ENCODE data around the gene SLC12A1. TPM values are rescaled to one million over a fixed set of nuclear protein-coding genes. Genes with fewer than 3 reads are reported as not detected.

The SLC12A1 gene
- 0.03 TPM for polyA plus RNA-seq (2013, experiment 1 of 2)
- under 0.01 TPM for polyA plus RNA-seq (2013, experiment 2 of 2)

GRCh38 chr15:48205981-48206380 lies at the start of gene SLC12A1:
TSS of gene SLC12A1 (plus strand) at chr15:48206302. CDS start at chr15:48207720, 1,418 bp downstream.
- no peak within 1 kb of the TSS for H3K14ac ChIP-seq (ENCODE audit: low read length)
- no CpG with 5 or more reads among the region's 1 CpG for WGBS, 2 donors (ENCODE audit: extremely low coverage in 2 of 2, insufficient read length in 2 of 2, insufficient replicate concordance in 1 of 2)
- no peaks in the 10 kb centered on the region for H3K79me1 ChIP-seq (ENCODE audit: low read depth, low read length)
- no peak within 1 kb of the TSS for H2BK120ac ChIP-seq (ENCODE audit: low read depth, low read length)
- H3K9me3 ChIP-seq (replicated peaks in 1 of 2; ENCODE audit: control insufficient read depth in 2 of 2, insufficient read depth in 1 of 2, low read depth in 1 of 2, low read length in 2 of 2) = no peaks in the 10 kb centered on the region
- H3K18ac ChIP-seq (ENCODE audit: low read length) = no peak within 1 kb of the TSS
- no peak within 1 kb of the TSS for H4K8ac ChIP-seq (ENCODE audit: low read depth, low read length)
- H2BK5ac ChIP-seq (ENCODE audit: low read length) = no peak within 1 kb of the TSS
- no peak within 1 kb of the TSS for H2AFZ ChIP-seq (ENCODE audit: low read length)
- H4K91ac ChIP-seq (ENCODE audit: low read depth, low read length, poor library complexity) = no peak within 1 kb of the TSS
- peaks cover 0 to 2% of the 10 kb centered on the region in 2 donors for H3K4me1 ChIP-seq (ENCODE audit: control insufficient read depth in 2 of 2, insufficient read depth in 1 of 2, low read depth in 1 of 2, low read length in 2 of 2)
- no peak within 1 kb of the TSS for H3K4ac ChIP-seq (ENCODE audit: low read length)
- no peak within 1 kb of the TSS for H3K23ac ChIP-seq (ENCODE audit: low read depth, low read length, poor library complexity)
- H3K4me2 ChIP-seq (ENCODE audit: insufficient read depth, low read length, poor library complexity, severe bottlenecking) = no peak within 1 kb of the TSS
- H3K4me3 ChIP-seq (ENCODE audit: low read length in 2 of 2) = no peak within 1 kb of the TSS
- H2BK15ac ChIP-seq (ENCODE audit: low read length) = no peak within 1 kb of the TSS
- H2AK5ac ChIP-seq (ENCODE audit: low read depth, low read length) = no peak within 1 kb of the TSS
- DNase-seq (ENCODE audit: low spot score) = no peak
- no peak within 1 kb of the TSS for H3K9ac ChIP-seq (ENCODE audit: low read depth, low read length, poor library complexity)
- H3K27ac ChIP-seq (replicated peaks; ENCODE audit: low read length) = no peak within 1 kb of the TSS
- no peak within 1 kb of the TSS for H2BK12ac ChIP-seq (ENCODE audit: low read length)
- H3K27me3 ChIP-seq (ENCODE audit: control insufficient read depth in 3 of 3, insufficient read depth in 3 of 3, low read depth in 1 of 3, low read length in 3 of 3) = no peaks in the 10 kb centered on the region
- no peaks in the 10 kb centered on the region for H3K36me3 ChIP-seq (replicated peaks in 1 of 2; ENCODE audit: control insufficient read depth in 2 of 2, insufficient read depth in 2 of 2, low read length in 2 of 2)

DNA sequence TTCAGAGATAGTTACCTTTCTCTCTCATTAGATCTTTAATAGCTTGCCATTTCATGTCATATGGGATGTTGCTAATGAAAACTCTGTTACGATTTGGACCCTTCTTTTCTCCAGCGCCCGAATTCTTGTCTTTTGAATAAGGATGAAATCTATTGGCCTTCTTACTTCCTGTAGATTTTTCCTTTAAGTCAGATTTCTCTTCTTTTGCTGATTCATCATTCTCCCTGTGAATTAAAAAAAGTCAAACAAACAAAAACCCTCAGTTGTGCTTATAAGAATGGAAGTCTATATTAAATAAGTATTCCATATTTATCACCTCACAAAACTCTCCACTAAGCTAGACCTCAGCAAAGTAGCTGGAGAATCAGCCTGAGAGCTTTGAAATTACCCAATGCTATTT lies 37.5 kb upstream of the SLC12A1 start:
- no peak for DNase-seq (ENCODE audit: low spot score)
- H3K27me3 ChIP-seq (ENCODE audit: control insufficient read depth in 3 of 3, insufficient read depth in 3 of 3, low read depth in 1 of 3, low read length in 3 of 3) = no peaks in the 10 kb centered on the region
- no peaks in the 10 kb centered on the region for H3K79me1 ChIP-seq (ENCODE audit: low read depth, low read length)
- no peak overlapping the region for H4K91ac ChIP-seq (ENCODE audit: low read depth, low read length, poor library complexity)
- no peak overlapping the region for H3K4ac ChIP-seq (ENCODE audit: low read length)
- H2AFZ ChIP-seq (ENCODE audit: low read length) = no peak overlapping the region
- no peak overlapping the region for H3K4me2 ChIP-seq (ENCODE audit: insufficient read depth, low read length, poor library complexity, severe bottlenecking)
- H4K8ac ChIP-seq (ENCODE audit: low read depth, low read length) = no peak overlapping the region
- no peak overlapping the region for H2BK15ac ChIP-seq (ENCODE audit: low read length)
- H3K27ac ChIP-seq (replicated peaks; ENCODE audit: low read length) = no peak overlapping the region
- H3K4me3 ChIP-seq (ENCODE audit: low read length in 2 of 2) = no peak overlapping the region
- H2BK5ac ChIP-seq (ENCODE audit: low read length) = no peak overlapping the region
- H3K14ac ChIP-seq (ENCODE audit: low read length) = no peak overlapping the region
- no peak overlapping the region for H3K23ac ChIP-seq (ENCODE audit: low read depth, low read length, poor library complexity)
- no CpG with 5 or more reads among the region's 3 CpGs for whole genome bisulfite sequencing, 2 donors (ENCODE audit: extremely low coverage in 2 of 2, insufficient read length in 2 of 2, insufficient replicate concordance in 1 of 2)
- H3K4me1 ChIP-seq (ENCODE audit: control insufficient read depth in 2 of 2, insufficient read depth in 1 of 2, low read depth in 1 of 2, low read length in 2 of 2) = peaks cover 0 to 1% of the 10 kb centered on the region in 2 donors
- H3K9me3 ChIP-seq (replicated peaks in 1 of 2; ENCODE audit: control insufficient read depth in 2 of 2, insufficient read depth in 1 of 2, low read depth in 1 of 2, low read length in 2 of 2) = peaks cover 0 to 16% of the 10 kb centered on the region in 2 donors
- H2BK12ac ChIP-seq (ENCODE audit: low read length) = no peak overlapping the region
- peaks cover 0 to 57% of the 10 kb centered on the region in 2 donors for H3K36me3 ChIP-seq (replicated peaks in 1 of 2; ENCODE audit: control insufficient read depth in 2 of 2, insufficient read depth in 2 of 2, low read length in 2 of 2)
- H2BK120ac ChIP-seq (ENCODE audit: low read depth, low read length) = no peak overlapping the region
- H3K9ac ChIP-seq (ENCODE audit: low read depth, low read length, poor library complexity) = no peak overlapping the region
- H2AK5ac ChIP-seq (ENCODE audit: low read depth, low read length) = no peak overlapping the region
- H3K18ac ChIP-seq (ENCODE audit: low read length) = no peak overlapping the region

DNA sequence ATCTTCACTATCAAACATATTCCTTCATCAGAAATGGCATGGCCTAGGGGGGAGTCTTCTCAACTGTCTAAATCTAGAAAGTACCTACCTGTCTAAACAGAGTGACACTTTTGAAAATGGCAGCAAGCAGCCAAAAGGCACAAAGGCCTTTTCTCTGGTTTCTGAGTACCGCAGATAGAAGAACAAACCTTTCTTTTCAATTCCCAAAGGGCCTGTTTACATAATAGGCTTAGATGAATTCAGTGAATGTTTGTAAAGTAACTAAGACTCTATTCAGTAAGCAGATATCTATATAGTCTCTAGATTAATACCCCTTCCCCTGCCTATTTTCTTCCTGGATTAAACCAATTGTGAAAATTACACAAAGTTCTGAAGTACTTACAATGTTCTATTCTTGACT lies 35.1 kb upstream of the SLC12A1 start:
- no peak overlapping the region for H3K4me2 ChIP-seq (ENCODE audit: insufficient read depth, low read length, poor library complexity, severe bottlenecking)
- no peak overlapping the region for H2AK5ac ChIP-seq (ENCODE audit: low read depth, low read length)
- H3K23ac ChIP-seq (ENCODE audit: low read depth, low read length, poor library complexity) = no peak overlapping the region
- H3K4me1 ChIP-seq (ENCODE audit: control insufficient read depth in 2 of 2, insufficient read depth in 1 of 2, low read depth in 1 of 2, low read length in 2 of 2) = peaks cover 0 to 1% of the 10 kb centered on the region in 2 donors
- H3K9ac ChIP-seq (ENCODE audit: low read depth, low read length, poor library complexity) = no peak overlapping the region
- no CpG with 5 or more reads among the region's 1 CpG for WGBS, 2 donors (ENCODE audit: extremely low coverage in 2 of 2, insufficient read length in 2 of 2, insufficient replicate concordance in 1 of 2)
- H3K4me3 ChIP-seq (ENCODE audit: low read length in 2 of 2) = no peak overlapping the region
- H3K36me3 ChIP-seq (replicated peaks in 1 of 2; ENCODE audit: control insufficient read depth in 2 of 2, insufficient read depth in 2 of 2, low read length in 2 of 2) = peaks cover 1 to 50% of the 10 kb centered on the region in 2 donors
- no peak overlapping the region for H2BK5ac ChIP-seq (ENCODE audit: low read length)
- no peak overlapping the region for H2AFZ ChIP-seq (ENCODE audit: low read length)
- DNase-seq (ENCODE audit: low spot score) = no peak
- no peak overlapping the region for H3K27ac ChIP-seq (replicated peaks; ENCODE audit: low read length)
- H3K27me3 ChIP-seq (ENCODE audit: control insufficient read depth in 3 of 3, insufficient read depth in 3 of 3, low read depth in 1 of 3, low read length in 3 of 3) = no peaks in the 10 kb centered on the region
- no peak overlapping the region for H2BK15ac ChIP-seq (ENCODE audit: low read length)
- H2BK12ac ChIP-seq (ENCODE audit: low read length) = no peak overlapping the region
- no peak overlapping the region for H4K8ac ChIP-seq (ENCODE audit: low read depth, low read length)
- H3K18ac ChIP-seq (ENCODE audit: low read length) = no peak overlapping the region
- no peak overlapping the region for H3K14ac ChIP-seq (ENCODE audit: low read length)
- no peak overlapping the region for H2BK120ac ChIP-seq (ENCODE audit: low read depth, low read length)
- no peak overlapping the region for H3K4ac ChIP-seq (ENCODE audit: low read length)
- no peak overlapping the region for H4K91ac ChIP-seq (ENCODE audit: low read depth, low read length, poor library complexity)
- no peaks in the 10 kb centered on the region for H3K79me1 ChIP-seq (ENCODE audit: low read depth, low read length)
- peaks cover 0 to 28% of the 10 kb centered on the region in 2 donors for H3K9me3 ChIP-seq (replicated peaks in 1 of 2; ENCODE audit: control insufficient read depth in 2 of 2, insufficient read depth in 1 of 2, low read depth in 1 of 2, low read length in 2 of 2)

- no peak overlapping the region for H3K18ac ChIP-seq (ENCODE audit: low read length)
- DNase-seq (ENCODE audit: low spot score) = no peak
Observed at GRCh38 chr15:48175126-48175525, 31.0 kb upstream of the SLC12A1 start.

More at GRCh38 chr15:48175126-48175525, 31.0 kb upstream of the SLC12A1 start:
- Histone ChIP-seq H3K4me3 (ENCODE audit: low read length in 2 of 2) (no peak overlapping the region), H2BK120ac (ENCODE audit: low read depth, low read length) (no peak overlapping the region), H3K9ac (ENCODE audit: low read depth, low read length, poor library complexity) (no peak overlapping the region), H3K4me1 (ENCODE audit: control insufficient read depth in 2 of 2, insufficient read depth in 1 of 2, low read depth in 1 of 2, low read length in 2 of 2) (peaks cover 4 to 7% of the 10 kb centered on the region in 2 donors), H3K27ac (replicated peaks; ENCODE audit: low read length) (no peak overlapping the region), H3K23ac (ENCODE audit: low read depth, low read length, poor library complexity) (no peak overlapping the region), H3K14ac (ENCODE audit: low read length) (no peak overlapping the region), H2BK12ac (ENCODE audit: low read length) (no peak overlapping the region), H3K36me3 (replicated peaks in 1 of 2; ENCODE audit: control insufficient read depth in 2 of 2, insufficient read depth in 2 of 2, low read length in 2 of 2) (peaks cover 1 to 22% of the 10 kb centered on the region in 2 donors), H3K9me3 (replicated peaks in 1 of 2; ENCODE audit: control insufficient read depth in 2 of 2, insufficient read depth in 1 of 2, low read depth in 1 of 2, low read length in 2 of 2) (peaks cover 0 to 28% of the 10 kb centered on the region in 2 donors), H2AK5ac (ENCODE audit: low read depth, low read length) (no peak overlapping the region), H4K91ac (ENCODE audit: low read depth, low read length, poor library complexity) (no peak overlapping the region), H3K4me2 (ENCODE audit: insufficient read depth, low read length, poor library complexity, severe bottlenecking) (no peak overlapping the region), H3K4ac (ENCODE audit: low read length) (no peak overlapping the region), H3K79me1 (ENCODE audit: low read depth, low read length) (peaks cover 3% of the 10 kb centered on the region), H2BK5ac (ENCODE audit: low read length) (no peak overlapping the region), H2AFZ (ENCODE audit: low read length) (no peak overlapping the region), H4K8ac (ENCODE audit: low read depth, low read length) (no peak overlapping the region), H3K27me3 (ENCODE audit: control insufficient read depth in 3 of 3, insufficient read depth in 3 of 3, low read depth in 1 of 3, low read length in 3 of 3) (no peaks in the 10 kb centered on the region), H2BK15ac (ENCODE audit: low read length) (no peak overlapping the region)
- no CpG with 5 or more reads among the region's 3 CpGs for WGBS, 2 donors (ENCODE audit: extremely low coverage in 2 of 2, insufficient read length in 2 of 2, insufficient replicate concordance in 1 of 2)
